ENCODE data around the gene ADAMTS17.

Gene ADAMTS17

DNA sequence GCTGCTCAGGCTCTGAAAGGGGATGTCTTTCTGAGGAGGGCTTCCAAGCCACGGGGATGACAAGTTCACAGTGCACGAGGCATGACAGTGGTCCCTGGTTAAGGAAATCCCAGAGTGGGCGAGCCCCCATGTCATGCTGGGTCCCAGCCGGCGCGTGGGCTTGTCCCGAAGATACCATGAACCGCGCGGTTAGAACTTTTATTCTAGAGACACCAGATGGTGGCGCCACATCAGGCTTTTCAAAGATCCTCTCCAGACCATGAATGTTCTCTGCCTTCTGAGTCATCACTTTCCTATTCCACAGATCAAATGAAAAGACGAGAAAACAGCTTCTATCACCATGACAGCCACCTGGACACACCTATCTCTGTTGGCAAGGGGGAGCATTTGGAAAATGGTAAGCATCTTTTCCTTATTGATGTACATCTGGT lies 380.7 kb downstream of the ADAMTS17 start:
- peaks cover 41% of the 10 kb centered on the region for H3K27me3 Mint-ChIP-seq
- H3K4me1 Mint-ChIP-seq = peaks cover 19% of the 10 kb centered on the region
- no peak overlapping the region for H3K27ac Mint-ChIP-seq
- no peaks in the 10 kb centered on the region for H3K9me3 Mint-ChIP-seq
- no peak overlapping the region for H3K4me3 Mint-ChIP-seq
- DNase-seq (peak in 1 of 2 donors; percentile 10), ATAC-seq (no peak)

DNA sequence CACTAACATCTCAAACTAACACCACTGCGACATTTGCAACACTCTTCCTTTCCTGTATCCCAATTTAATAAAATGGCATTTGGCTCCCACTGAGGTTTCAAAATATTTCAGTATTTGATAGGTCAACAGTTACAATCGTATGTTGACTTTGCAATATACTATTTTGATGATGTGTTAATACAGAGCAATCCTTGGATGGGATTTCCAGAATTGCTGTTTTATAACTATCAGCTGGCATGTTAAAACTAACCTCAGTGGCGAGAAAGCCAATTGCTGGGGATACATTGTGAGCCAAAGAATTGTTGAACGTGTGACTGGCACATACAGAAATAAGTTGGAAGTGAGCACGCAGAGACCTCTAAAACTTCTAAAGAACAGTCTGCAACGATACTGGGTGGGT lies 382.4 kb downstream of the ADAMTS17 start:
- no peak overlapping the region for H3K4me3 Mint-ChIP-seq

DNA sequence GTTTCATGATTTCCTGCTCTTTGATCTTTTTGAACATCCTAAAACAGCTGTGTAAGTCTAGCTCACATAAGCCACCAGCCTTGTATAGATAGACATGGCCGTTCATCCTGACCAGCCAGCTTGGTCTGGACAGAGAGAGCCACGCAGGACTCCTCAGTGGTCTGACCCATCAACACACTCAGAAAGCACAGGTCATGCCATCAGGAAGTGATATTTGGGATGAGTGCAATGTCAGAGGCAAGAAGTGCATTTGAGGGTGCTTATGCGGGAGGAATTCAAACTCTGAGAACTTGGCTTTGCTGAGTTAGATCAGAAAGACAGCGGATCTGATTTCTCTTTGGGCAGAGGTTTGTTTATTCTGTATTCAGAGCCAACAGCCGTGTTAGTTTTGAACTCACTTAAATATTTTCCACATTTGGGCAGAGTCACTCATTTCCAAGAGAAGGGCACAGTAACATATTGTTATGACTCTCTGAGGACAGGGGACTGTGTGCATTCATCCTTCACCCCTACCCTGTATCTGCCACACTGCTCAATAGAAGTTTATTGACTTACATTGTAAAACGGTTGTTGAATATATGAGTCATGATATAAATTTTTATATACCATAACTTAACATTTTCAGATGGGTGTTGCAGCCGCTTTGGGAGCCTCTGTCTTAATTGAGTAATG lies 383.2 kb downstream of the ADAMTS17 start:
- no peak overlapping the region for H3K27ac Mint-ChIP-seq
- no peak overlapping the region for H3K4me3 Mint-ChIP-seq
- no peaks in the 10 kb centered on the region for H3K9me3 Mint-ChIP-seq
- H3K27me3 Mint-ChIP-seq = peaks cover 49% of the 10 kb centered on the region
- ATAC-seq (no peak), DNase-seq (peak in 1 of 2 donors; percentile 2)
- peaks cover 19% of the 10 kb centered on the region for H3K4me1 Mint-ChIP-seq

More for the DNA sequence above, 382.4 kb downstream of the ADAMTS17 start:
- Mint-ChIP-seq H3K4me1 (peaks cover 19% of the 10 kb centered on the region), H3K27me3 (peaks cover 49% of the 10 kb centered on the region), H3K27ac (no peak overlapping the region), H3K9me3 (no peaks in the 10 kb centered on the region)
- DNase-seq = no peak
- ATAC-seq = no peak

DNA sequence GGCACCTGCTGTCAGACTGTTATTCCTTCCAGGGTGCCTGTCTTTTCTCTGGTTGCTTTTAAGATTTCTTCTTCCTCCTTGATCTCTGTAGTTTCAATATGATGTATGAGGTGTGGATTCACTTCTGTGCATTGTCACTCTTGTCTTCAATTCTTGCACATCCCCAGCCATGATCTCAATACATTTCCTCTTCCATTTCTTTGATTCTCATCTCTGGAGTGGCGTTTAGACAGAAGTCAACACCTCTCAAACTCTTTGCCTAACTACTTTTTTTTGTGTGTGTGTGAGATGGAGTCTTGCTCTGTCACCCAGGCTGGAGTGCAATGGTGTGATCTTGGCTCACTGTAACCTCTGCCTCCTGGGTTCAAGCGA lies 384.1 kb downstream of the ADAMTS17 start:
- Mint-ChIP-seq H3K4me3 (no peak overlapping the region), H3K27me3 (peaks cover 49% of the 10 kb centered on the region), H3K9me3 (no peaks in the 10 kb centered on the region), H3K27ac (no peak overlapping the region), H3K4me1 (peaks cover 19% of the 10 kb centered on the region)
- ATAC-seq (no peak), DNase-seq (peak in 1 of 2 donors; percentile 2)

DNA sequence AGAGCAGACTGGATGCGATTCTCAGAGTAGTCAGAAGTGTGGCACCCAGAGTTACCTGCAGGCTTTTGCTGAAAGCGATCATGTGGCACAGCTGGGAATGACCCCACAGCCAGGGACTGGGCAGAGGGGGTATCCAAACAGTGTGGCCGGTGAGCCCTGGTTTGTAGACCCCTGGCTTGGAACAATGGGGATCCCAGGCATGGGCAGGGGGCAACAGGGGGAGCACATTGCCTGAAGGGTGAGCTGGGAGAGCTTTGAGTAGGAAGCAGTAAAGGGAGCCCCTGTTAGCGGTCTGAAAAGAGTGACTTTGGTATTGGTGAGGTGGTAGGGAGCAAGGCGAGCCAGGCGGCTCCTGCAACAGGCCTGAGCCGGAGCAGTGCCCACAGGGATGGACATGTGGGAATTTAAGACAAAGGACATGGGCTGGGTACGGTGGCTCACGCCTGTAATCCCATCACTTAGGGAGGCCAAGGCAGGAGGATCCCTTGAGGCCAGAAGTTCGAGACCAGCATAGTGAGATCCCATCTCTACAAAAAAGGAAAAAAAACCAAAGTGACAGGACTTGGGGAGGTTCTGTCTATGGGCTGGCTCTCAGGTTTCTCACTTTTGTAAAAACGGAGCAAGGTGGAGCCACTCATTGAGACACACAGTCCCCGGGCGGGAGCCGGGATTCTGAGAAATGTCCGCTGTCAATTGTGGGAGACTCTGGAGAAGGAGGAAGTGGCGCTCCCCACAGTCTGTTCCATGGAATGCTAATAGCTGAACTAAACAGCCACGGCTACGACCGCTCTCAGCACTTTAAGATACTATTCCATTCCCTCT lies 384.7 kb downstream of the ADAMTS17 start:
- no peak overlapping the region for H3K4me3 Mint-ChIP-seq

DNA sequence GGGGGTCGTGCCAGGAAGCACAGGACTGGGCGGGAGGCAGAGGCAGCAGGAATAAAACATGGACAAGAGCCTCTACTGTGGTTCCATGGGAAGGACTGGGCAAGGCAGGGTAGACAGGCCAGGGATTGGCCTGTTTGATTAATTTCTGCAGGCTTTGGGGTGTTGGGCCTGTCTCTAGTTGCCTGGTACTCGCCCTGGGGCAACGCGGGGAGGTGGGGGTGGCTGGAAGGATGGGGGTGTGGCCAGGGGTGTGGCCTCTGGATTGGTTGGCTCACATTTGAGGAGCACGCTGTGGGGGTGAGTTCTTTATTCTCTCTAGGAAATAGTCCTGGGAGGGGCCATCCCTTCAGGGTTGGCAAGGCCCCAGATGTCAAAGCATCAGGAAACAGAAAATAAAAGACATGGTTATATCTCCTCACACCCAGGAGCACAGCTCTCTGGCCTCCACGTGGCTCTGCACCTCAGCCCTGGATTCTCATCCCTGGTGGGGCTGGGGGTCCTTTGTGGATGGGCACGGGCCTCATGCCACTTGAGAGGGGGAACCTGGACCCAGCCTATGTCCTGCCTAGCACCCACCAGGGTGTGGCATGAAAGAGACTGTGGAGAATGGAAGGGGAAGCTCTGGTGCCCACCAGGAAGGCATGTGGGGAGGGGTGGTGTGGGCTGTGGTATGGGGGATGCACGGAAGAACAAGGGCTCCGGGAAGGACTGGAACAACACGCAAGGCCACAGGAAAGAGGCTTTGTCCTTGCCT lies 385.6 kb downstream of the ADAMTS17 start:
- no peaks in the 10 kb centered on the region for H3K9me3 Mint-ChIP-seq
- H3K4me1 Mint-ChIP-seq = peaks cover 19% of the 10 kb centered on the region
- H3K27ac Mint-ChIP-seq = no peak overlapping the region
- DNase-seq (no peak), ATAC-seq (no peak)
- H3K4me3 Mint-ChIP-seq = no peak overlapping the region
- peaks cover 49% of the 10 kb centered on the region for H3K27me3 Mint-ChIP-seq

More for the DNA sequence above, 384.7 kb downstream of the ADAMTS17 start:
- Mint-ChIP-seq H3K9me3 (no peaks in the 10 kb centered on the region), H3K4me1 (peaks cover 19% of the 10 kb centered on the region), H3K27ac (no peak overlapping the region), H3K27me3 (peaks cover 49% of the 10 kb centered on the region)
- DNase-seq = peak in 1 of 2 donors; percentile 5
- ATAC-seq = no peak

DNA sequence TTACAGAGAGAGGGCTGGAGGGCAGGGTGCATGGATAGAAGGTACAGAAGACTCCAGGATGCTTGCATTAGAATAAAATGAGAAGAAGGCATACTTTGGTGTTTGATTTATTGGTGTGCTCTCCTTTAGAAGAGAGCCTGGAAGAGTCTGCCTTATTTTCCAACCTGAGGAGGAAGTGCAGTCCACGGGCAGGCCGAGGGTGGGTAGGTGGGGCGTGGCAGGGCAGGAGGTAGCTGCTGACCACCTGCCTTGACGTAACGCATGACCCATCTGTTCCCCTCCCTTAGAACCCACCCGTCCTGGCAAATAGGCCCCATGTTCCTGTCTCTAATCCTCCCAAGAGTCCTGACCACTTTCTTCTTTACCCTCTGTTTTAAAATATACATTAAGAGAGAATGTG lies 386.2 kb downstream of the ADAMTS17 start:
- ATAC-seq = no peak
- H3K27ac Mint-ChIP-seq = no peak overlapping the region
- DNase-seq = no peak

DNA sequence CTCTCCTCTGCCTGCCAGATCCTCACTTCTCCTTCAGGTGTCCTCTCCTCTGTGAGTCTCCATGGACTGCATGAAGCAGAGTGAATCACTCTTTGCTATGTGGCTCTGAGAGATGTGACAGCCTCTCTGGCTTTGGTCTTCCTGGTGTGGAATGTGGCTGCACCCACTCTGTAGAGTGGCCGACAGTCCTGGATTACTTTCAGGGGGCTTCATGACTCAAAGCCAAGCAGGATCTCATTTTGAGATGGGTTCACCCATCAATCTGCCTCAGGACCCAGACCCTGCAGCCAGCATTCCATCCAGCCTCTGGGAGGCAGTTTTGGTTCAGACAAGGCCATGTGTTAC lies 386.6 kb downstream of the ADAMTS17 start:
- peak in 1 of 2 donors; percentile 5 for DNase-seq
- Mint-ChIP-seq H3K4me1 (peaks cover 19% of the 10 kb centered on the region), H3K27ac (no peak overlapping the region), H3K27me3 (peaks cover 43% of the 10 kb centered on the region), H3K9me3 (peaks cover 0 to 3% of the 10 kb centered on the region in 2 donors), H3K4me3 (no peak overlapping the region)
- ATAC-seq = no peak

More for the DNA sequence above, 386.2 kb downstream of the ADAMTS17 start:
- Mint-ChIP-seq H3K4me1 (peaks cover 19% of the 10 kb centered on the region), H3K4me3 (no peak overlapping the region), H3K9me3 (no peaks in the 10 kb centered on the region), H3K27me3 (peaks cover 43% of the 10 kb centered on the region)

DNA sequence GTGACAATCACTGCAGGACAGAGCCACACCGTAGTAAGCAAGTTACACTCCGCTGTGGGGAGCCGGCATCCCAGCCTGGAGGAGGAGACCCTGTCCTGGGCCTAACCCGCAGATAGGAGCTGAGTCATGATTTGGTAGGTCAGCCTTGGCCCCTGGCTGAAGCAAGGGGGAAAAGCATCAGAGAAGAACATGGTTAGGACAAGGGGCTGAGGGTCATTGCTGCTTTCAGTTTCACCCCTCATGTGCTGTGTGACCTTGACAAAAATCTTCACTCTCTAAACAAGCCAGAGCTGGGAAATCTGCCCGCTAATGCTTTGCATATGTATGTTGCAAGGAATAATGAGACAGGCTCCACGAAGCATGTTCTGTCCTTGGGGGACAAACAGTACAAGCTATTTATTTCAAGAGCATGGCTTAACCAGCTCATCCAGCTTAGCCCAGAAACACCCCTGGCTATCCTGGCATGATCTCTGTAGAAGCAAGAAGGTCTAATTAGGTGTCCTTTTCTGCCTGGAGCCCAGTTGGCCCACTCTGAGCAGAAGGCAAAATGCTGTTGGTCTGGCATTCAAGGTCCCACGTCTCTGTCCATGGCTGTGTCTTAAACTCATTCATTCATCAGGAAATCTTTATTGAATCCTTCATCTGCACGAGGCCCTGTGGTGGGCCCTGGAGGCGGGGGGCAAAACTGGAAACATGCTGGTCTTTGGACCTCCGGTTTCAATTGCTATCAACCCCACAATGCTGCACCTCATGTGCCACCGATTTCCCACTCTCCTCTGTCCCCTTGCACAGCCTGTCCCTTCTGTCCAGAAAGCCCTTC lies 387.2 kb downstream of the ADAMTS17 start:
- no peak overlapping the region for H3K4me3 Mint-ChIP-seq
- peaks cover 19% of the 10 kb centered on the region for H3K4me1 Mint-ChIP-seq
- peaks cover 0 to 7% of the 10 kb centered on the region in 2 donors for H3K9me3 Mint-ChIP-seq
- H3K27me3 Mint-ChIP-seq = peaks cover 37% of the 10 kb centered on the region
- ATAC-seq (no peak), DNase-seq (peak in 1 of 2 donors; percentile 4)
- H3K27ac Mint-ChIP-seq = no peak overlapping the region

DNA sequence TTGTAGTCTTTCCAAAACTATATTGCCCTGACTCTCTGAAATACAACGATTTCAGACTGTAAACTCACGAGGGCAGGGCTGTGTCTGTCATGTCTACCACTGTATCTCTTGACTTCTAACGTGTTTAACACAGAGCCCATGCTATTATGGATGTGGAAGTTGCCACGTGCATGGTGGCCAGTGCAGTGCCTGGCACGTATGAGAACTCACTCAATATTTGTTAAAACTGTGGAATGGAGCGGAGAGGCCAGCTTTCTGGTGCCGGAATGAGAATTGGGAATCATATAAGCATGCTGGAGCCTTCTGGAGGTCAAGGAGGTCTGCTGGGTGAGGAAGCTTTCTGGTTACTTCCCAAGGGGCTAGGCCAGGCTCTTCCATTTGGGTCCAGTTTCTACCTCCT lies 387.9 kb downstream of the ADAMTS17 start:
- peaks cover 19% of the 10 kb centered on the region for H3K4me1 Mint-ChIP-seq
- H3K27ac Mint-ChIP-seq = no peak overlapping the region
- peaks cover 0 to 7% of the 10 kb centered on the region in 2 donors for H3K9me3 Mint-ChIP-seq
- DNase-seq = no peak
- peaks cover 34% of the 10 kb centered on the region for H3K27me3 Mint-ChIP-seq
- H3K4me3 Mint-ChIP-seq = no peak overlapping the region
- ATAC-seq = no peak

DNA sequence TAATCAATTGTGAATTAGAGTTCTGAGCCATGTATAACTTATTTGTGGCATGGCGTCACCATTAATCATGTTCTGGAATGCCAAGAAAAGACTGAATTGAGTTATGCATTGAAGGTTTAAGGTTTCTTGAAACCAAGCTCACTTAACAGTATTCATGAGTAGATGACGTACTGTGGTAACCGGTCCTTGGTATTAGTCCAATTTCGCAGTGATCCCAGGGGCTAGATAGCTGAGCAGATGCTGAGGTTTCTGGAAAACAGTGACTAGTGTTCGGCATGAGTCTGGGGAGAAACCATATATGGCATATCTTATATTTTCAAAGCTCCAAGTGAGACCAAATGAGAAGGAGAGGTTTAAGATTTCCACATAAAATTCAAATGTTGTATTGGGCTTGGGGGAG lies 390.3 kb downstream of the ADAMTS17 start:
- Mint-ChIP-seq H3K27me3 (peaks cover 13% of the 10 kb centered on the region), H3K4me3 (no peak overlapping the region), H3K27ac (no peak overlapping the region), H3K4me1 (no peaks in the 10 kb centered on the region), H3K9me3 (peaks cover 0 to 11% of the 10 kb centered on the region in 2 donors)
- DNase-seq (no peak), ATAC-seq (no peak)

DNA sequence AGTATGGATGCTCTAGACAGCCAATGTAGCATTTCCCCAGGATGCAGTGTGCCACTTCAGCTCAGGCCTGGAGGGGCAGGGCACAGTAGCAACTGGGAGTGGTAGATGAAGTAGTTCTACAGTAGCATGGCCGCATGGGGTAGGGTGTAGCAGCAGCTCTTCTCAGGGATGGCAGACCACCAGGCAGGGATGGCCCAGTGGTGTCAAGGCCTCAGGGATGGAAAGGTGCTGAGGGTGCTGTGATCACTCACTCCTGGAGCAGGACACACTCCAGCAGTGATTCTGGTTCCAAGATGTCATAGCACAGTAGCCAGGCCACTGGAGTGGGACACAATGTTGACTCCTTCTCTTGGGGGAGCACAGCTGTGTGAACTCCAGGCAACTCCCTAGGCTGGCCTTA lies 397.6 kb downstream of the ADAMTS17 start:
- Mint-ChIP-seq H3K4me1 (no peaks in the 10 kb centered on the region), H3K27me3 (peaks cover 15% of the 10 kb centered on the region), H3K9me3 (peaks cover 39 to 45% of the 10 kb centered on the region in 2 donors), H3K4me3 (no peak overlapping the region), H3K27ac (no peak overlapping the region)
- DNase-seq (no peak), ATAC-seq (no peak)

DNA sequence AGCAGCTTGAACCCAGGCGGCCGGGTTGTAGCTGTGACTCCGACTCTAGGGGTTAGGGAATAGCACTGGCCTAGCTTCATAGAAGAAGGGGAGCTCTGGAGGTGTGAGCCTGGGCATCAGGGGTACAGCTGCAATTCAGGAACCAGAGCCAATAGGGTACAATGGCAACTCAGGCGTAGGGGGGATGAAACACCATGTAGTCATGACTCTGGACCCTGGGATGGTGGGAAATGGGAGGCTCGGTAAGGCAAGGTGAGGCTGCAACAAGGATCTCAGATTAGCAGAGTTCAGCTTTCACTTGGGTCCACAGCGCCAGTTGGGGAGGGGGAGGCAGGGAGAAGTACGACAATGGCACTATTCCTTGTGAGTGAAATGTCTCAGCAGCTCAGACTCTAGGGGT lies 398.3 kb downstream of the ADAMTS17 start:
- H3K27ac Mint-ChIP-seq = no peak overlapping the region
- H3K9me3 Mint-ChIP-seq = peaks cover 39 to 45% of the 10 kb centered on the region in 2 donors
- no peak overlapping the region for H3K4me3 Mint-ChIP-seq
- no peaks in the 10 kb centered on the region for H3K4me1 Mint-ChIP-seq
- DNase-seq (no peak), ATAC-seq (no peak)
- peaks cover 15% of the 10 kb centered on the region for H3K27me3 Mint-ChIP-seq

DNA sequence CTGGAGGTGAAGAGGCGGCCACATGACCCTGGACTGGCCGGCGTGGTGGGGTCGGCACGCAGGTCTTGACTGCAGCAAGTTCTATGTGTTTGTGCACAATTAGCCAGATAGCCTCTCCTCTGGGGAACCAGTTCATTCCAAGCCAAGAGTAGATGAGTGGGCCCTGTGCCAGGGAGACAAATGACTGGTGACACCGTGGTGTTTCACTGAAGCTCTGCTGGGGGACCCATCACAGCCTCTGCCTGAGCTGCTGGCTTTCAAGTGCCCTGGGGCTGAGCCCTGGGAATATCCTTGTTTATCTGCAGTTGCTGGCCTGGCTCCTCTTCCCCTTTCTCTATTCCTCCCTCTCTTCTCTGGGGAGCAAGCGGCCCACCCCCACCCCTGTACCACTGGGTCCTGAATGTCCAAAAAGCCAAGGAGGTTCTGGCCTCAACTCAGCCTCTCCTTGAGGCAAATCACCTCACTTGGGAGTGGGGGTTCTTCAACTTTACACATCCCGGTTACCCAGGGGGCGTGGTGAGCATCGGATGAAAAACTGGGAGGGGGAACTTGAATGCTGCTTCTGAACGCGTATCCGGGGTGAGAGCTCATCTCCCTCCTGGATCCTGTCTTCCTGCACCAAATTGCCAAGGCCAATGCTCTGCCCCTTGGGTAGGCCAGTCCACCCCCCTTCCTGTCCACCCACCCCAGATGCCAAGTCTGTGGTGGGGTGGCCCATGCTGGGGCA lies 408.9 kb downstream of the ADAMTS17 start:
- Mint-ChIP-seq H3K4me1 (peaks cover 10% of the 10 kb centered on the region), H3K9me3 (no peaks in the 10 kb centered on the region), H3K27ac (no peak overlapping the region), H3K4me3 (no peak overlapping the region), H3K27me3 (no peaks in the 10 kb centered on the region)
- DNase-seq (no peak), ATAC-seq (no peak)

Data from stimulated activated naive CD8-positive, alpha-beta T cell treated with anti-CD3 and anti-CD28 coated beads, Interleukin-15, amount 100 ng/mL, for 72 hours (primary cell).